HG03045 (cell line): ENCODE measurements around the gene BMPR1B.

Experiments
- ATAC-seq: cut with Tn5 transposase; IDR thresholded peaks from one replicate; pipeline ENCODE4 v1.9.1; 2021; ENCODE audit warnings: mild to moderate bottlenecking, moderate library complexity; ENCODE audit not compliant: unreplicated experiment

The BMPR1B gene

GRCh38 chr4:94947681-94948108, 189.9 kb downstream of the BMPR1B start:
- no peak for ATAC-seq

- no peak for ATAC-seq
These were observed 196.5 kb downstream of the BMPR1B start for GRCh38 chr4:94954251-94954650.

- ATAC-seq: no peak
These were observed 199.3 kb downstream of the BMPR1B start for GRCh38 chr4:94957030-94957429.

- ATAC-seq: no peak
These were observed 201.6 kb downstream of the BMPR1B start for GRCh38 chr4:94959307-94959706.

- ATAC-seq: no peak
These were observed 203.0 kb downstream of the BMPR1B start for GRCh38 chr4:94960708-94961107.

GRCh38 chr4:94961420-94961819, 203.7 kb downstream of the BMPR1B start:
- ATAC-seq: no peak

GRCh38 chr4:94962484-94962883, 204.7 kb downstream of the BMPR1B start:
- no peak for ATAC-seq

GRCh38 chr4:94965852-94966251, 208.1 kb downstream of the BMPR1B start:
- no peak for ATAC-seq

GRCh38 chr4:94968493-94968892, 210.7 kb downstream of the BMPR1B start:
- ATAC-seq: no peak

GRCh38 chr4:94970650-94971049, 212.9 kb downstream of the BMPR1B start:
- ATAC-seq: no peak

- no peak for ATAC-seq
These were observed 217.0 kb downstream of the BMPR1B start for GRCh38 chr4:94974773-94975172.

GRCh38 chr4:94976371-94977011, 218.7 kb downstream of the BMPR1B start:
- no peak for ATAC-seq

GRCh38 chr4:94978904-94979303, 221.1 kb downstream of the BMPR1B start:
- ATAC-seq: no peak

GRCh38 chr4:94979621-94980020, 221.9 kb downstream of the BMPR1B start:
- ATAC-seq: no peak

GRCh38 chr4:94995684-94996394, 238.1 kb downstream of the BMPR1B start:
- ATAC-seq: peak; percentile 47

- ATAC-seq: no peak
These were observed 242.4 kb downstream of the BMPR1B start for GRCh38 chr4:95000076-95000648.

- no peak for ATAC-seq
These were observed 247.2 kb downstream of the BMPR1B start for GRCh38 chr4:95004912-95005311.

- no peak for ATAC-seq
These were observed 250.2 kb downstream of the BMPR1B start for GRCh38 chr4:95007998-95008397.

GRCh38 chr4:95013236-95013635, 255.5 kb downstream of the BMPR1B start:
- no peak for ATAC-seq

GRCh38 chr4:95014068-95014467, 256.3 kb downstream of the BMPR1B start:
- no peak for ATAC-seq

- no peak for ATAC-seq
These were observed 259.7 kb downstream of the BMPR1B start for GRCh38 chr4:95017305-95018064.
